NAMALWA (cell line): ENCODE results near the gene SOX3.

Experiments
- DNase-seq: peaks from one replicate; pipeline ENCODE4 v3.0.0-alpha.2; 2015; ENCODE audit warnings: low spot score

The SOX3 gene

GRCh38 chrX:140504371-140505324 lies at the start of gene SOX3:
TSS of gene SOX3 (minus strand) at chrX:140505069. CDS start at chrX:140505060, 9 bp downstream.
- no peak for DNase-seq

GRCh38 chrX:140548985-140549384 lies 44.1 kb upstream of the SOX3 start:
- DNase-seq = no peak

GRCh38 chrX:140526171-140526570 lies 21.3 kb upstream of the SOX3 start:
- no peak for DNase-seq

GRCh38 chrX:140525448-140525847 lies 20.6 kb upstream of the SOX3 start:
- DNase-seq = no peak

GRCh38 chrX:140524556-140524955 lies 19.7 kb upstream of the SOX3 start:
- DNase-seq = no peak

GRCh38 chrX:140521393-140521792 lies 16.5 kb upstream of the SOX3 start:
- peak; percentile 1 for DNase-seq

GRCh38 chrX:140514554-140514953 lies 9.7 kb upstream of the SOX3 start:
- no peak for DNase-seq

- DNase-seq = no peak
Observed at GRCh38 chrX:140510895-140511295, 6.0 kb upstream of the SOX3 start.

- DNase-seq = no peak
Observed at GRCh38 chrX:140510306-140510676, 5.4 kb upstream of the SOX3 start.

- no peak for DNase-seq
Observed at GRCh38 chrX:140509468-140510305, 4.8 kb upstream of the SOX3 start.

- DNase-seq = no peak
Observed at GRCh38 chrX:140508958-140509357, 4.1 kb upstream of the SOX3 start.

- no peak for DNase-seq
Observed at GRCh38 chrX:140507982-140508305, 3.1 kb upstream of the SOX3 start.

GRCh38 chrX:140507223-140507981 lies 2.5 kb upstream of the SOX3 start:
- DNase-seq = no peak

- DNase-seq = no peak
Observed at GRCh38 chrX:140505421-140506337, 810 bp upstream of the SOX3 start.

- DNase-seq = no peak
Observed at GRCh38 chrX:140503714-140504351, 1.0 kb downstream of the SOX3 start.

GRCh38 chrX:140503238-140503601 lies 1.6 kb downstream of the SOX3 start:
- no peak for DNase-seq

GRCh38 chrX:140502491-140503237 lies 2.2 kb downstream of the SOX3 start:
- DNase-seq = no peak

GRCh38 chrX:140501940-140502468 lies 2.9 kb downstream of the SOX3 start:
- DNase-seq = no peak

- DNase-seq = no peak
Observed at GRCh38 chrX:140501321-140501720, 3.5 kb downstream of the SOX3 start.

- no peak for DNase-seq
Observed at GRCh38 chrX:140500441-140500840, 4.4 kb downstream of the SOX3 start.
